Measurements from ENCODE around the gene KIAA0232.
"Not testable (repeated sequence)": the region's sequence is repeated elsewhere in the genome, so short reads cannot be mapped to it uniquely, and the experiment has no call there.

GRCh38 chr4:6756345-6756744, 26.2 kb upstream of the KIAA0232 start:
- TF ChIP-seq CTCF (IDR thresholded peaks at IDR 0.05; ENCODE audit: low read length); EZH2 (optimal IDR thresholded peaks at IDR 0.05; ENCODE audit: low read depth, low read length); EZH2phosphoT487 (IDR thresholded peaks at IDR 0.05; ENCODE audit: low read length): not testable (repeated sequence)
